ENCODE results near the gene COPG2. TPM values are rescaled to one million over a fixed set of nuclear protein-coding genes. Genes with fewer than 3 reads are reported as not detected.

Gene COPG2
- total RNA-seq, 2 donors from 2014 or later = 74.3 to 76.3 TPM

- Mint-ChIP-seq H3K9me3 (no peaks in the 10 kb centered on the region), H3K4me3 (no peak overlapping the region), H3K27ac (no peak overlapping the region), H3K27me3 (ENCODE audit: insufficient read depth) (peaks cover 9% of the 10 kb centered on the region), H3K4me1 (peaks cover 9% of the 10 kb centered on the region), H3K36me3 (ENCODE audit: low read depth) (peaks cover 1% of the 10 kb centered on the region)
- no peaks in the 10 kb centered on the region for H3K4me1 ChIP-seq (ENCODE audit: control insufficient read depth, insufficient read depth, low read length)
- peaks cover under 1% of the 10 kb centered on the region for H3K9me3 ChIP-seq (ENCODE audit: control insufficient read depth, low read length)
- no peak for DNase-seq
- no peaks in the 10 kb centered on the region for H3K36me3 ChIP-seq (ENCODE audit: control insufficient read depth, insufficient read depth, low read length)
- H3K27ac ChIP-seq (ENCODE audit: low read depth, low read length) = no peak overlapping the region
- no peak for TF ChIP-seq CTCF (conservative IDR thresholded peaks at IDR 0.05)
- 84% methylated on average over 3 of the region's 3 CpGs; no CpG with 5 or more reads in 1 of the 2 experiments for WGBS, 2 experiments (ENCODE audit: insufficient coverage in 1 of 2, insufficient read length in 1 of 2)
- H3K4me3 ChIP-seq (ENCODE audit: low read length) = no peak overlapping the region
- H3K27me3 ChIP-seq (ENCODE audit: control insufficient read depth, insufficient read depth, low read length, poor library complexity, severe bottlenecking) = no peaks in the 10 kb centered on the region
- H3K9ac ChIP-seq (ENCODE audit: extremely low read depth, low read length, poor library complexity, severe bottlenecking) = no peak overlapping the region
Observed at GRCh38 chr7:130483031-130483430, 185.5 kb downstream of the COPG2 start.

DNA sequence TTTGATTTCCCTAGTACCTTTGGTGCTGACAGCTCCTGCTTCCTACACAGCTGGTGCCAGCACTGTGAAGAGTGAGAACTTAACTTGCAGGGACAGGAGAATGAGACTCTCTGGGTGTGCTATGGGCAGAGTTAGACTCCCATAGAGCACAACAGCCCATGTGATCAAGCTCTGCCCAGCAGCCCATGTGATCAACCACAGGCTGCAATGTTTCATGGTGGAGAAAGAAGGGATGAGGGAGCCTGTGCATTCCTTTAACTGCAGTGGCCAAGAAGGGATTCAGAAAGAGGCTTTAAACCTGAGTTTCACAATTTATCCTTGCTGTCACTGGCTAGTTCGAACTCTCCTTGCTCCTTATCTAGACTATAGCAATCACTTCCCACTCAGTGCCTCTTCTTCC, 186.7 kb downstream of the COPG2 start:
- H3K27ac ChIP-seq (ENCODE audit: low read depth, low read length) = no peak overlapping the region
- H3K4me3 Mint-ChIP-seq = no peak overlapping the region
- 78 to 89% methylated on average over 1 of the region's 1 CpG for WGBS, 2 experiments (ENCODE audit: insufficient coverage in 1 of 2, insufficient read length in 1 of 2)
- H3K9ac ChIP-seq (ENCODE audit: extremely low read depth, low read length, poor library complexity, severe bottlenecking) = no peak overlapping the region
- no peaks in the 10 kb centered on the region for H3K36me3 Mint-ChIP-seq (ENCODE audit: low read depth)
- no peak overlapping the region for H3K27ac Mint-ChIP-seq
- H3K36me3 ChIP-seq (ENCODE audit: control insufficient read depth, insufficient read depth, low read length) = no peaks in the 10 kb centered on the region
- H3K9me3 ChIP-seq (ENCODE audit: control insufficient read depth, low read length) = peaks cover 6% of the 10 kb centered on the region
- no peaks in the 10 kb centered on the region for H3K4me1 ChIP-seq (ENCODE audit: control insufficient read depth, insufficient read depth, low read length)
- H3K27me3 ChIP-seq (ENCODE audit: control insufficient read depth, insufficient read depth, low read length, poor library complexity, severe bottlenecking) = no peaks in the 10 kb centered on the region
- peak; percentile 42 for DNase-seq
- H3K27me3 Mint-ChIP-seq (ENCODE audit: insufficient read depth) = peaks cover 9% of the 10 kb centered on the region
- H3K4me3 ChIP-seq (ENCODE audit: low read length) = no peak overlapping the region
- TF ChIP-seq CTCF (conservative IDR thresholded peaks at IDR 0.05) = no peak
- H3K9me3 Mint-ChIP-seq = no peaks in the 10 kb centered on the region
- peaks cover 3% of the 10 kb centered on the region for H3K4me1 Mint-ChIP-seq

DNA sequence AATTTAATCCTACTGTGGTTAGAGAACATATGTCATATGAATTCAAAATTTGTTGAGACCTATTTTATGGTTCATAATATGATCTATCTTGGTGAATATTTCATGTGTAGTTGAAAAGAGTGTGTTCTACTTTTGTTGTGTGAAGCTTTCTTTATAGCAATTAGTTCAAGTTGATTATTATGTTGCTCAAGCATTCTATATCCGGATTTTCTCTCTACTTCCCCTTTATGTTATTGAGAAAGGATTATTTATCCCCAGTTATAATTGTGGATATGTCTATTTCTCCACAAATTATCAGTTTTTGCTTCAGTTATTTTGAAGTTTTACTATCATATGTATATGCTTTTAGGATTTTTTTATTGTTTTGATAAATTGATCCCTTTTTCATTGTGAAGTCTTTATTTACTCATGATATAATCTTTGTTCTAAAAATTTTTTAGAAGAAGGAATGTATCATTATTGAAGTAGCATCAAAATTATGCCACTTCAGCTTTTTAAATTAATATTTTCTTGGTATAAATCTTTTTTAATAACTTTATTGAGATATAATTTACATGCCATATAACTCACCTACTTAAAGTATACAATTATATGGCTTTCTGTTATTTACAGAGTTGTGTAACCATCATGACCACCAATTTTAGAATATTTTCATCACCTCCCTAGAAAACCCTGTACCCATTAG, 188.7 kb downstream of the COPG2 start:
- H3K9me3 Mint-ChIP-seq = no peaks in the 10 kb centered on the region

More for the DNA sequence above, 188.7 kb downstream of the COPG2 start:
- peaks cover 3% of the 10 kb centered on the region for H3K4me1 Mint-ChIP-seq
- no peaks in the 10 kb centered on the region for H3K36me3 Mint-ChIP-seq (ENCODE audit: low read depth)
- H3K36me3 ChIP-seq (ENCODE audit: control insufficient read depth, insufficient read depth, low read length) = no peaks in the 10 kb centered on the region
- H3K27ac Mint-ChIP-seq = no peak overlapping the region
- H3K27me3 ChIP-seq (ENCODE audit: control insufficient read depth, insufficient read depth, low read length, poor library complexity, severe bottlenecking) = no peaks in the 10 kb centered on the region
- no peak for TF ChIP-seq CTCF (conservative IDR thresholded peaks at IDR 0.05)
- H3K4me3 Mint-ChIP-seq = no peak overlapping the region
- no peaks in the 10 kb centered on the region for H3K4me1 ChIP-seq (ENCODE audit: control insufficient read depth, insufficient read depth, low read length)
- H3K9ac ChIP-seq (ENCODE audit: extremely low read depth, low read length, poor library complexity, severe bottlenecking) = no peak overlapping the region
- DNase-seq = no peak
- H3K27ac ChIP-seq (ENCODE audit: low read depth, low read length) = no peak overlapping the region
- H3K9me3 ChIP-seq (ENCODE audit: control insufficient read depth, low read length) = peaks cover 6% of the 10 kb centered on the region
- no CpG with 5 or more reads among the region's 1 CpG for WGBS, 2 experiments (ENCODE audit: insufficient coverage in 1 of 2, insufficient read length in 1 of 2)
- no peak overlapping the region for H3K4me3 ChIP-seq (ENCODE audit: low read length)
- peaks cover 3% of the 10 kb centered on the region for H3K27me3 Mint-ChIP-seq (ENCODE audit: insufficient read depth)

Data from endodermal cell (in vitro differentiated cells).